Measurements from ENCODE around the gene EGFLAM.

- TF ChIP-seq CTCF (conservative IDR thresholded peaks at IDR 0.05 in 1 of 2, IDR thresholded peaks at IDR 0.05 in 1 of 2; ENCODE audit: low read depth in 1 of 2, low read length in 2 of 2) (no peak), EZH2 (IDR thresholded peaks at IDR 0.05; ENCODE audit: low read length, missing control alignments) (no peak)
Observed at GRCh38 chr5:38240212-38240611, 18.1 kb upstream of the EGFLAM start.

All from fibroblast of lung (primary cell).